Caco-2 (cell line): ENCODE data around the gene PARP1. TPM values are rescaled to one million over a fixed set of nuclear protein-coding genes. Genes with fewer than 3 reads are reported as not detected.

Experiments
- BruUV-seq: library from RNA; stranded (reverse); fragments of 400-500 nt; replicated peaks from 2 replicates; lab custom pipeline; 2021; lab: Mats Ljungman, UMichigan
- CTCF ChIA-PET: fragments of 300-600 bp; sonication (Branson Sonifier 250); formaldehyde crosslinking; loops from one replicate; lab custom pipeline; 2022; ENCODE audit warnings: antibody characterized with exemption; lab: Charles Lee
- POLR2A ChIA-PET: fragments of 300-600 bp; sonication (Branson Sonifier 250); formaldehyde crosslinking; loops from one replicate; lab custom pipeline; 2022; ENCODE audit warnings: antibody characterized with exemption; lab: Charles Lee
- DNase-seq, 2 experiments: peaks; one replicate each; pipeline versions ENCODE4 v3.0.0 to v3.0.0-alpha.2; 2020 to 2022
- H3K27me3 ChIP-seq: replicated peaks from 2 replicates; pipeline ENCODE4 v1.6.0; 2011; ENCODE audit warnings: low read length; ENCODE audit not compliant: control insufficient read depth, insufficient read depth
- H3K36me3 ChIP-seq: 2 replicates; pipeline ENCODE4 v1.5.1; 2011; ENCODE audit warnings: low read length; ENCODE audit not compliant: control insufficient read depth, insufficient read depth
- H3K4me1 ChIP-seq: fragments of 250-450 bp; sonication (Bioruptor Pico); 2 replicates; pipeline ENCODE4 v1.5.1; 2020; ENCODE audit warnings: mild to moderate bottlenecking
- H3K4me3 ChIP-seq: 2 replicates; pipeline ENCODE4 v1.5.1; 2011; ENCODE audit warnings: low read depth, mild to moderate bottlenecking, control low read depth, low read length
- H3K9me3 ChIP-seq: fragments of 250-450 bp; sonication (Bioruptor Pico); 2 replicates; pipeline ENCODE4 v1.5.1; 2020; ENCODE audit warnings: mild to moderate bottlenecking, moderate library complexity
- H3K27ac Mint-ChIP-seq: one replicate; pipeline ENCODE4 v1.8.0; 2022; ENCODE audit warnings: mixed read lengths; ENCODE audit not compliant: unreplicated experiment
- H3K27me3 Mint-ChIP-seq: one replicate; pipeline ENCODE4 v1.8.0; 2022; ENCODE audit warnings: mixed read lengths; ENCODE audit not compliant: insufficient read depth, unreplicated experiment
- H3K36me3 Mint-ChIP-seq: one replicate; pipeline ENCODE4 v1.8.0; 2022; ENCODE audit warnings: mild to moderate bottlenecking, mixed read lengths; ENCODE audit not compliant: insufficient read depth, unreplicated experiment
- H3K4me1 Mint-ChIP-seq: one replicate; pipeline ENCODE4 v1.8.0; 2022; ENCODE audit warnings: low read depth, mixed read lengths; ENCODE audit not compliant: unreplicated experiment
- H3K4me3 Mint-ChIP-seq: one replicate; pipeline ENCODE4 v1.8.0; 2022; ENCODE audit warnings: mild to moderate bottlenecking, moderate library complexity, mixed read lengths; ENCODE audit not compliant: unreplicated experiment
- H3K9me3 Mint-ChIP-seq: one replicate; pipeline ENCODE4 v1.8.0; 2022; ENCODE audit warnings: mixed read lengths; ENCODE audit not compliant: unreplicated experiment
- CTCF ChIP-seq, 2 experiments: fragments of 200-600 bp in 1 of 2; IDR thresholded peaks; 1 replicate in 1 of 2; 2 replicates in 1 of 2; pipeline versions ENCODE4 v1.5.1 to v1.8.0; 2011 to 2022; ENCODE audit warnings: antibody characterized with exemption in 1 of 2, control low read depth in 1 of 2, inconsistent platforms in 1 of 2, low read depth in 1 of 2, low read length in 1 of 2, mild to moderate bottlenecking in 1 of 2, moderate library complexity in 1 of 2; ENCODE audit not compliant: insufficient read depth in 1 of 2, severe bottlenecking in 1 of 2, unreplicated experiment in 1 of 2
- intact Hi-C: fragments of 100-400 bp; cut with micrococcal nuclease; formaldehyde crosslinking; loops from one replicate; pipeline ENCODE4 v1.10.0; 2022; ENCODE audit not compliant: unreplicated experiment
- total RNA-seq: library from RNA; stranded (reverse); gene quantifications from 2 replicates; pipeline ENCODE4 v1.2.3, GENCODE V29; 2022

PARP1 gene
- total RNA-seq, 1 experiment from 2014 or later, result 136 TPM

DNA sequence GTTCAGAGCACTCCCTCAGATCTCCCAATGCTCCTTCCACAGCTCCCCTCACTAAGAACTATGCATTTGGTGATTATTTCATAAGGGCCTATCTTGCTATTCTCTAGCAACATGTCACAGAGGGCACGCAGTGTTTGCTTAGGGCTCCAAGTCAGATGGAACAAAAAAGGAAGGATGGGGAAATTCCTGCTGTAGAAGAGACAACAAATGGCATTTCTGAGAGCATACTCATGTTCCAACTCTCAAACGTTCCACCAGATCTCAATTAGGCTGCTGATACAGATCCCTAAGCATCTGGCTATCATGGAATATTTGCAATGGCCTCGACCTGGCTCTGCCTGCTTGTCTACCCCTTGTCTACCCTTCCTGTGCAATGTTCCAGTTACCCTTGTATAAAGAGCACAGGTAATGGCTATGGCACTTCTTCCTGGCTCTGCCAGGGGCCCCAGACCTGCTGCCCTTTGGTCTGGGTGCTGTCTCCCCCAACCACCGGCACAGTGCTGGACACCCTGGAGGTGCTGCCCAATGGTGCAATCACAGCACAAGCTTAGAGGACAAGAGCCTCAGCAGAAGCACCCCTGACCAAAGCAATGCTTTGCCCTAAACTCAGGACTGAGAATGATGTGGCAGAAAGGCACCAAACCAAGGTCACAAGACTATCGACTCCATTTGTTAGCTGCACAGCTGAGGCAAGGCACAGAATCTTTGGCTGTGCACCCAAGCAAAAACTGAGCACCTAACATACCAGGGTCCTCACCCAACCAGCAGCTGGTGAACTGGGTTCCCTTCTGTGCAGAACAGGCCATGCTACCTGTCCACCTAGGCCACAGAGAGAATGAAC lies 3.6 kb downstream of the PARP1 start:
- no peak for TF ChIP-seq CTCF (IDR thresholded peaks at IDR 0.05; ENCODE audit: insufficient read depth in 1 of 2, low read depth in 1 of 2, low read length in 1 of 2, severe bottlenecking in 1 of 2, unreplicated experiment in 1 of 2)
- H3K27me3 Mint-ChIP-seq, result no peaks in the 10 kb centered on the region
- peaks cover 21% of the 10 kb centered on the region for H3K4me1 Mint-ChIP-seq
- Histone ChIP-seq H3K36me3 (peaks cover 2% of the 10 kb centered on the region; the same call in 1 of the 2 replicates), H3K9me3 (no peaks in the 10 kb centered on the region), H3K27me3 (no peaks in the 10 kb centered on the region), H3K4me3 (no peak overlapping the region), H3K4me1 (peaks cover 21% of the 10 kb centered on the region)
- DNase-seq, result no peak
- ChIA-PET POLR2A (interaction anchor here (0.6 kb wide), 1 partner anchor 31 kb away, joined by 3 read pairs; no protein-coding TSS in a partner anchor), CTCF (interaction anchor here (0.7 to 0.9 kb wide), 2 partner anchors 19 to 71 kb away, joined by 3 read pairs; no protein-coding TSS in a partner anchor)
- peaks cover 30% of the 10 kb centered on the region for H3K36me3 Mint-ChIP-seq
- no peak overlapping the region for H3K27ac Mint-ChIP-seq
- no TSS peak for BruUV-seq
- intact Hi-C loops, result no loop called here
- H3K4me3 Mint-ChIP-seq, result no peak overlapping the region
- no peaks in the 10 kb centered on the region for H3K9me3 Mint-ChIP-seq

- H3K27ac Mint-ChIP-seq, result no peak overlapping the region
- peaks cover 38% of the 10 kb centered on the region for H3K36me3 Mint-ChIP-seq
- TF ChIP-seq CTCF (IDR thresholded peaks at IDR 0.05; ENCODE audit: insufficient read depth in 1 of 2, low read depth in 1 of 2, low read length in 1 of 2, severe bottlenecking in 1 of 2, unreplicated experiment in 1 of 2), result no peak
- peaks cover 18% of the 10 kb centered on the region for H3K4me1 ChIP-seq
- BruUV-seq, result no TSS peak
- H3K9me3 ChIP-seq, result no peaks in the 10 kb centered on the region
- no peak overlapping the region for H3K4me3 Mint-ChIP-seq
- no peaks in the 10 kb centered on the region for H3K27me3 ChIP-seq
- H3K36me3 ChIP-seq, result peaks cover 2% of the 10 kb centered on the region; the same call in 1 of the 2 replicates
- H3K9me3 Mint-ChIP-seq, result no peaks in the 10 kb centered on the region
- H3K4me1 Mint-ChIP-seq, result peaks cover 21% of the 10 kb centered on the region
- ChIA-PET POLR2A (no interaction called here), CTCF (interaction anchor here (0.7 to 0.9 kb wide), 2 partner anchors 18 to 70 kb away, joined by 3 read pairs; no protein-coding TSS in a partner anchor)
- intact Hi-C loops, result no loop called here
- H3K27me3 Mint-ChIP-seq, result no peaks in the 10 kb centered on the region
- peak in 1 of 2 experiments; percentile 29 for DNase-seq
- H3K4me3 ChIP-seq, result no peak overlapping the region
Observed at GRCh38 chr1:226403201-226404034, 4.5 kb downstream of the PARP1 start.

DNA sequence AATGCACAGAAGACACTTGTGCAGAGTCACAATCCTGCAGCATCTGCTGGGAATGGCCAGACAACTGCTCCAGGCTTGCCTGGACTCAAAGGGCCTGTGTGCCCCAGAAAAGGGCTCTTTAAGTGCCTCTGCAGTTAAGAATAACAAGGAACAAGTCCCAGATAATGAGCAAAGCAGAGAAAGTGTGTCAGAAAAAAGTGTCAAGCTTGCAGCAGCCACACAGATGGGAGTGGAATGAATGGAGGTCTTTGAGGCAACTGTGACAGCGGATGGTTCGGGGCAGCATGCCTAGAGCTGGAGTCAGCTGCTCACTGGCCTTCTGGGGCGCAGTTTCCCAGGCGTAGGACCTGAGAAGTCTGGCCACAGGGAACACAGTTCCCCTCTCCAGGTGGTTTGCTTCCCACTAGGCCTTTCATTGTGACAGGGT lies 5.1 kb downstream of the PARP1 start:
- no peak for DNase-seq
- no peaks in the 10 kb centered on the region for H3K27me3 Mint-ChIP-seq
- Histone ChIP-seq H3K36me3 (peaks cover 2% of the 10 kb centered on the region; the same call in 1 of the 2 replicates), H3K27me3 (no peaks in the 10 kb centered on the region), H3K9me3 (no peaks in the 10 kb centered on the region), H3K4me3 (no peak overlapping the region), H3K4me1 (peaks cover 15% of the 10 kb centered on the region)
- BruUV-seq, result no TSS peak
- ChIA-PET POLR2A (no interaction called here), CTCF (no interaction called here)
- no peak overlapping the region for H3K4me3 Mint-ChIP-seq
- no peak overlapping the region for H3K27ac Mint-ChIP-seq
- H3K9me3 Mint-ChIP-seq, result no peaks in the 10 kb centered on the region
- no peak for TF ChIP-seq CTCF (IDR thresholded peaks at IDR 0.05; ENCODE audit: insufficient read depth in 1 of 2, low read depth in 1 of 2, low read length in 1 of 2, severe bottlenecking in 1 of 2, unreplicated experiment in 1 of 2)
- H3K4me1 Mint-ChIP-seq, result peaks cover 21% of the 10 kb centered on the region
- H3K36me3 Mint-ChIP-seq, result peaks cover 38% of the 10 kb centered on the region
- intact Hi-C loops, result no loop called here
